ENCODE measurements around the gene MT1HL1.
"Not testable (repeated sequence)": the region's sequence is repeated elsewhere in the genome, so short reads cannot be mapped to it uniquely, and the experiment has no call there.

MT1HL1 gene

DNA sequence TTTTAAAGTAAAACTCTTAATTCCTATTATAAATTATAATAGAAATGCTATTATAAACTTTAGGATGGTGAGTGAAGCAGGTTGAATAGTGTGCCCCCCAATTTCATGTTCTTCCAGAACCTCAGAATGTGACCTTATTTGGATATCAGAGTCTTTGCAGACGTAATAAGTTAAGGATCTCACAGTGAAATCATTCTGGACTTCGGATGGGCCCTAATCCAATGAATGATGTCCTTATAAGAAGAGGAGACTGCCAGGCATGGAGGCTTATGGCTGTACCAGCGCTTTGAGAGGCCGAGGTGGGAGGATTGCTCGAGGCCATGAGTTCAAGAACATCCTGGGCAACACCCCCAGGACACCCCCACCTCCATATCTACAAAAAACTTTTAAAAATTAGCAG is 9.4 kb upstream of the MT1HL1 start:
- no peak for DNase-seq

DNA sequence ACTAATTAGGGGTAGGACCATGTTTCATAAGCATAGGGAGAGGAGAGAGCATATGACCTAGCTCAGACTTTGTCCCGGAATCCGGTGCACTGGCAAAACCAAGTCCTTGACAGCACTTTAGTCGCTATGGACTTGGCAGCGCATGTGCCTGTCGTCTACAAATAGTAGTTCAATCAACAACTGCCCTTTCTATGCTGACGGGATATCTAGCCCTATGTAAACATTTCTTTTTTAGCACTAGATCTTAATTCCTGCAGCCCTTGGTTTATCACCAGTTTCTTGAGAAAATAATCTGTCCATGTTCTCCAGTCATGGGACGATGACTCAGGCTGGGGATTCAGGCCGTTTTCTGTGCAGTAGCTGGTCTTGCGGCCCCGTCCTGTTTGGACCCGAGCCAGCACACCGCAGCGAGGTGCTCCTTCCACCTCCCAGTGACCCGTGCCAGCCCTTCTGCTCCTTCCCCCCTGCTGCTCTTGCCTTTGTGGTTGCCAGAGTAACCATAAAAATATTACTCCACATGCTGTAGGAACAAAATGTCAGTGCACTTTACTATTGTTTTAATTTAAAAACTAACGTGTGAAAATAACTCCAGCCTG is 8.6 kb upstream of the MT1HL1 start:
- no peak for DNase-seq

DNA sequence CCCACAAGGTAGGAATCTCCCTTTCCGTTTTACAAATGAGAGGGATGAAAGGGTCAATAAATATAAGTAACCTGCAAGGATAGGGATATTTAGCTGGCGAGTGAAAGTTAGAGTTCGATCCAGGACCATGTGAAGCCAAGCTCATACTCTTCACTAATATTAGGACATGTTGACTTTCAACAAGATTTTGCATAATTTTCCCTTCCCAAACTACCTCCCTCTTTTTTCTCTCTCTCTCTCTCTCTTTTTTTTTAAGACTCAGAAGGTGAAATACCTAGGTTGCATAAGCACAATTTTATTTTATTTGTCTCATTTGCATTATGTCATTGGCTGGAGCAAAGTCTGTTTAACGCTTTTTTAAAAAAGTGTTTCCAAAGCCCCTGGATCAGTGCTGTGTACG is 8.1 kb upstream of the MT1HL1 start:
- DNase-seq, result no peak

DNA sequence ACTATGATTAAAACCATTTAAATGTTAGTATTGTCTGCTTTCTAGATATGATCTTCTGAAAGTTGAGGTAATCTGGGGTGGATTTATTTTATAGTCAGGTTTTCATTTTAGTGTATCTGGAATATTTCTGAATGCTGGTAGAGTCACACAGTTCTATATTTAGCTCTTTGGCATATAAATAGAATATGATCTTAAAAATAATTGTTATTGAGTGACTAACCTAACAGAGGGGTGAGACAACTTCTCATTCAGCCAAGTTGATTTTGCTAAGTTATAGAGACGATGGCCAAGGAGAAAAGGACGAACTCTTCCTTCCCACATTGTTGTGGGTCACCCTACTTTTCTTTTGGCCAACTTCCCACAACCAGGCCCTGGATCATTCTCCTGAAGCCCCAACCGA is 7.2 kb upstream of the MT1HL1 start:
- DNase-seq, result no peak

DNA sequence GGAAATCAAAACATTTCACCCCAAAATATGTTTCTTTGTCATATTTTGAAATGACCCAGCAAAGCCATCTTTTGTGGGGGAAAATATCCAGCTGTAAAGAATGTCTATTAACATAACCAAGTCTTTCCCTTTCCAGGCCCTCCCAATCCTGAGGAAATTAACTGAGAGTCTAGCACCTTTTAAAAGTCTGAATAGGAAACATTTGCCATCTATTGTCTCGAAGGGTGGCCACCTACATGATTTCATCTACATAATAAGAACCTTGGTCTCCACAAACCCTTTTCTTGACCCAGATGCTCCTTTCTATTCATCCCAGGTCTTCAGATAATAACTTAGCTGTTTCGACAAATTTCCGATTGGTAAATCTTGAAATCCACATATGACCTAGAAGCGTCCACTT is 5.4 kb upstream of the MT1HL1 start:
- no peak for DNase-seq

DNA sequence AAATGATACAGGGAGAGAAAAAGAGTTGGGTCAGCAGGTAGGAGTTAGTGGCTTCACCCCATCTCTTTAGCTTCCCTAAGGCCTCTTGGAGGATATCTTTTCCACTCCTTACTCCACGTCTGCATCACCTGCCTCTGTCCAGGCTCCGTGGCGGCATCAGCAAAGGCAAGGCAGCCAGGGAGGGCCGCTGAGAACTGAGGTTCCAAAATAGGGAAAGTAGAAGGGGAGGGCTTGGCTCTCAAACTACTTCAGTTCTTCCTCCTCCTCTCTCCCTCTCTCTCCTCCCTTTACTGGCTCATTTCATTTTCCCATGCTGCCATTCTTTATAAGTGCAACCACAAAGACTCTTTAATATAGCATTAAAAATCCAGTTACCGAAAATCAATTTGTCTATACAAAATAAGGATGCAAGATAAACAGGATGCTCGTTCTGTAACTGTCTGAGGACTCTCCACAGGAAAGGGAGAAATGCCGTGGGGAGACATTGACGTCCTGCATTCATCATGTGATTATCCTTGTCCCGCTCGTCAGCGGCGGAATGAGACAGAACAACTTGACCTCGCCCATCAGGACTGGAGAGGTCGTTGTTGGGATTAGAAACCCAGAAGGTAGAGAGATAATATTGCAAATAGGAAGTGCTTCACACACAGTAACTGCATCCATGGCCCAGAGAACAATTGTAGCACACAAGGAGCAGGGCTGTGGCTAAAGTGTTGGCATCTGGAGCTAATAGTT is 3.1 kb upstream of the MT1HL1 start:
- no peak for DNase-seq

DNA sequence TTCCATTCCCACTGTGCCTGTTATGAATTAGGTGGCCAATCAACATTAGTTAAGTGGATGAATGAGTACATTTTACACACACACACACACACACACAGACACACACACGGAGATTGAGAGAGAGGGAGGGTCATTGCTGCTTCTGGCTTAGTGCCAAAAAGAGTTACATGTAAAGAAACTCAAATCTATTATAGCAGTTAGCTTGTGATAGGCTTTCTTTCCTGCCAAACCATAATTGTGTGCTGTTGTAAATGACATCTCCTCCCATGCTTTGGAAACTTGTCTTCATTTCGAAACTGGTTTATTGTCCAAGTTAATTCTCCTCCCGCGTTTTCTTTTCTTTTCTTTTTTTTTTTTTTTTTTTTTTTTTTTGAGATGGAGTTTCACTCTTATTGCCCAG is 1.4 kb upstream of the MT1HL1 start:
- no peak for DNase-seq

DNA sequence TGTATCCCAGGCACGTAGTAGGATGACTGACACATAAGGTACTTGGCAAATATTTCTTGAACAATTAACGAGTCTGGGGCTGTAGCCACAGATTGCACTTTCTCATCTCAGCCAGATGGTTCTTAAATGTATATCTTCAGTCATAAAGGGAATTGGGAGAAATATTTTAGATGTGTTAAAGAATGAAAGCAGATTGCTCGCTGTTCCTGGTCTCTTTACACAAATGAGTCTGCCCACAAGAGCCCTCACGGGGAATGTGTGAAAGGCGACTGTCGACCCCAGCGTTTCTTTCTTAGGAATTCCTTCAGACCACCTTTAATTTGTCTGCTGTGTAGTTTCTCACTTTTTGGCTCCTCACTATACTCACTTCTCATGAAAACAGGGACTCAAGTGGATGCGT is 725 bp downstream of the MT1HL1 start:
- DNase-seq, result no peak

DNA sequence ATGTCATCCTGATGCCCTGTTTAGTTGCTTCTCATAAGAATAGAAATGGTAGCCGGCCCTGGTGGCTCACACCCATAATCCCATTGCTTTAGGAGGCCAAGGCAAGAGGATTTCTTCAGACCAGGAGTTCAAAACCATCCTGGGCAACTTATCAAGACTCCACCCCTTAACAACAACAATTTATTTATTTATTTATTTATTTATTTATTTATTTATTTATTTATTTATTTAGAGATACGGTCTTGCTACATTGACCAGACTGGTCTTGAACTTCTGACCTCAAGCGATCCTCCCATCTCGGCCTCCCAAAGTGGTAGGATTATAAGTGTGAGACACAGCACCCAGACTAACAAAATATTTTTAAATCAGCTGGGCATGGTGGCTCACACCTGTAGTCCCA is 4.0 kb downstream of the MT1HL1 start:
- DNase-seq, result no peak

DNA sequence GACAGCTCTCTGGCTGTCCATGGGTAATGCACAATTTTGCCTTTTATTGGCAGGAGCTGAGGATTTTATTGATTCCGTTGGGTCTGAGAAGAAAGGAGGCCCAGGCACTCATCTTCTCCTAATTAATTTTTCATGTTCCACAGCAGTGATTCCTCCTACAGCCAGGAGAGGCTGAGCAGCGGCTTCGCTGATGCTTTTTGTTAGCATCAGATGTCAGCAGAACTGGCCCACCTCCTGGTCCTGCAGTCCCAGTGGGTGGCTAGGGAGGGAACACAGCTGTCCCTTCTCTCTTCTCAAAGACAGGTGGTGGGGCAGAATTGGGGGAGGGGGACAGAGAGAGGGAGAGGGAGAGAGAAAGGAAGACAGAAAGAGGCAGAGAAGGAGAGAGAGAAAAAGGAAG is 5.7 kb downstream of the MT1HL1 start:
- DNase-seq, result no peak

DNA sequence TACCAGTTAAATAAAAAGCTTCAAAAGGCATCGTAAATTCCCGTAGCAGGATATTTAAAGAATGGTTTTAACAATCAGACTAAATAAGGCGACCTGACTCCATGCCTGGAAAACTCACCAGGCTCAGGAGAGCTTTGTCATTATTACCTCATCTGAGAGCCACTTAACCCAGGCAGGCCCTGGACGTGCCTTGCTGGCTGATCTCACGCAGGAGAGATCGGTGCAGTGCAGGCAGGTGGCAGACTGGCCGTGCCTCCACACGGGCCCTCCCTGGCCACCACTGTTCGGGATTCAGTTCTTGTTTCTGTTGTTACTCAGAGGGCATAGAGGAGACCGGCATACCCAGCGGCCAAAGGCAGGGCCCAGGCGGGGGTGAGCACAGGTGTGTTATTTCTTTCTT is 6.4 kb downstream of the MT1HL1 start:
- DNase-seq, result no peak

DNA sequence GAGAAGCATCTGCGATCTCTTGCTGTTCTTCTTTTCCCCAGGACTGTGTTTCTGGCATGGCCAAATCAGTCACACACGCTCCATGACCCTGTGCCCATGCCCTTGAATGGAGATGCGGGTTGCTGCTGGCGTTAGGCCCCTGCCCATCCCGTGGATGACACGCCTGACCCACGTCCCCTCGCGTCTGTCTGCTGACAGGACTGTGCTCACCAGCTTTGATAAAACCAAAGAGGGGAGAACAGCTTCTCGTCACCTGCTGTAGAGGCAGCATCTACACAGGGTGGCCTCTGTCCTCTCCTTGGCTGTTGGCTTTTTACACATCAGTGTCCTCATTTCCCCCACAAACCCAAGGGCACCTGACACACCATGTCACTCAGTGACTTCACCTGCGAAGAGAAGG is 6.9 kb downstream of the MT1HL1 start:
- DNase-seq, result no peak

DNA sequence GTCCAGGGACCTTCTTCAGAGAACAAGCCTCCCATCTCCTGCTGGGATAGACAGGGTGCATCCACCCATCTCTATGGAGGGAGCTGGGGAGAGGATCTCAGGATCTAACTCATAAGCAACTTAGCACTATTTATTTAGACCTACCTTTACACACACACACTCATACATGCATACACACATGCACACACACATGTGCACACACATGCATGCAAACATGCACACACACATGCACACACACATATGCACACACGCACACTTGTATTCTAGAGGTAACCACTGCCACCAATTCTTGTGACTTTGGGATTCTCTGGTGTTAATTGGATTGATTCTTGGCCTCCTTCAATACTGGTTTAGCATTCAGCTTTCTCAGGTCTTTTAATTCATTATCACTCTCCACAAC is 9.8 kb downstream of the MT1HL1 start:
- DNase-seq, result no peak

DNA sequence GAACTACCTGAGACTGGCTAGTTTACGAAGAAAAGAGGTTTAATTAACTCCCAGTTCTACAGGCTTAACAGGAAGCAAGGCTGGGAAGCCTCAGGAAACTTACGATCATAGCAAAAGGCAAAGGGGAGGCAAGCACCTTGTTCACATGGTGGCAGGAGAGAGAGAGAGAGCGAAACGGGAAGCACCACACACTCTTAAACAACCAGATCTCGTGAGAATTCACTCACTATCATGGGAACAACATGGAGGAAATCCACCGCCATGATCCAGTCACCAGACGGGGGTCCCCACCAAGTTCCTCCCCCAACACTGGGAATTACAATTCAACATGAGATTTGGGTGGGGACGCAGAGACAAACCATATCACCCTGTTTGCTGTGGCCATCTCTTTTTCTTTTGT is 11.8 kb downstream of the MT1HL1 start:
- no peak for DNase-seq

DNA sequence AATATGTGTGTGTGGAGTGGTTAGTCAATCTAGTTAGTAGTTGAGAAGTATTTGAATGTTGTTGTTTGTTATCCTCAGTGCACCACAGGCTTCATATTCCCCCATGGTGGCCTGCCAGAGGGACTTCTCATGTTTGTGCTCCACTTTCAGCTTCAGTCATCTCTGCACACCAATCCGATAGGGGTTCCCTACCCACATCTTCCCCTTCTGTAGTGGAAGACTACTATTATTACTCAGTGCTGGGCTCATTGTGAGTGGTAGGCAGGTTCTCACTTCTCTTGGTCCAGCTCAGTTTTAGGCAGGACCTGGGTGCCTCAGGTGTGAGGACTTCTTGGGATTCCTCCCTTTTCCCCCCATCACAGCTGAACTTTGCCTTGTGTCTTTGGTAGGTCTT is 14.2 kb downstream of the MT1HL1 start:
- no peak for DNase-seq

DNA sequence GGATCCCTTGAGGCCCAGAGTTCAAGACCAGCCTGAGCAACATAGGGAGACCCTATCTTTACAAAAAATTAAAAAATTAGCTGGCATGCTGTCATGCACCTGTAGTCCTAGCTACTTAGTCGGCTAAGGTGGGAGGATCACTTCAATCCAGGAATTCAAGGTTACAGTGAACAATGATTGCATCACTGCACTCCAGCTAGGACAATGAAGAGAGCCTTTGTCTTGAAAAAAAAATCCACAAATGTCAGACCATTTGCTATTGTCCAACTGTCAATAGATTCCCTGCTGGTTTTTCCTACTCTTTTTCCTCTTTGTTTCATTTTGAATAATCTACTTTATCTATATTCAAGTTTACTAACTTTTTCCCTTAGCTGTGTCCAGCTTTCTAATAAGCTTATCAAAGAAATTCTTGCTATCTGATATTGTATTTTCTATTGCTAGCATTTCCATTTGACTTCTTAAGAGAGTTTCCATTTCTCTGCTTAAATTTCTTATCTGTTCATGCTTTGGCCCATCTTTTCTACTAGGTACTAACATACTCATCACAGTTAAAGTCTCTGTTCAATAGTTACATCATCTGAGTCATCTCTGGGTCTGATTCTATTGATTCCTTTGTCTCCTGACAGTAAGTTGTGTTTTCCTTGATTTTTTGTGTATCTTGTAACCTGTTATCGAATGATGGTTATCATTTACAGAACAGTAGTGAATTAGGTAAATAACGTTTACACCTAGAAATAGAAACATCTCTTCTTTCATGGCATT is 14.8 kb downstream of the MT1HL1 start:
- no peak for DNase-seq

DNA sequence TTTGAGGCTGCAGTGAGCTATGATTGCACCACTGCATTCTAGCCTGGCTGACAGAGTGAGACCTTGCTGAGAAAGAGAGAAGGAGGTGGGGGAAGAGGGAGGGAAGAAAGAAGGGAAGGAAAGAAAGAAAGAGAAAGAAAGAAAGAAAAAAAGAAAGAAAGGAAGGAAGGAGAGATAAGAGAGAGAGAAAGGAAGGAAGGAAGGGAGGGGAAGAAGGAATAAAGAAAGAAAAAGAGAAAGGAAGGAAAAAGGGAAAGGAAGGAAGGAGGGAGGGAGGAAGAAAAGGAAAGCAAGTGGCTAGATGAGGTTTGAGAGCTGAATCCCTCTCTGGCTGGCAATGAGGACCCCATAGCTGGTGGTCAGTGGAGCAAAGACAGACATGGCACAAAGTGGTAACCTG is 20.4 kb downstream of the MT1HL1 start:
- no peak for DNase-seq

DNA sequence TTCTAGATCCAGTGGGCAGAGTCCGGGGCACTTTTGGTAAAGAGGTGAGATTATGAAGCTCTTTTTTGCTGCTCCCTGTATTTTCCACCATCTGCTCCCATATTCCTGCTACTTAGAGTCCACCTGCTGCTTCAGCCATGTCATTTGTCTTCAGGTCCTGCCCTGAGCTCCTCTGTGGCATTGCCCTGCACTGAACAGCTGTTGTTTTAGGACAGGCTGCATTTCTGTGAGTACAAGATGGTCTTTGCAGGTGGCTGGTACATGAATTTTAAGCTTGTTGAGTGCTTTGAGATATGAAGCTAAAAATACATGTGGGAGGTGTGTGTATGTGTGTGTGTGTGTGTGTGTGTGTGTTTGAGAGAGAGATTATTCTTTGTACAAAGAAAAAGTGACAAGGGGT is 21.9 kb downstream of the MT1HL1 start:
- DNase-seq, result no peak

DNA sequence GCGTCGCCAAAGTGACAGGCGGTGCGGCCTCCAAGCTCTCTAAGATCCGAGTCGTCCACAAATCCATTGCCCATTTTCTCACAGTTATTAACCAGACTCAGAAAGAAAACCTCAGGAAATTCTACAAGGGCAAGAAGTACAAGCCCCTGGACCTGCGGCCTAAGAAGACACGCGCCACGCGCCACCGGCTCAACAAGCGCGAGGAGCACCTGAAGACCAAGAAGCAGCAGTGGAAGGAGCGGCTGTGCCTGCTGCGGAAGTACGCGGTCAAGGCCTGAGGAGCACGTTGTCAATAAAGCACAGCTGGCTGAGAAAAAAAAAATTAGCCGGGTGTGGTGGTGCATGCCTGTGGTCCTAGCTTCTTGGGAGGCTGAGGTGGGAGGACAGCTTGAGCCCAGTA is 22.8 kb downstream of the MT1HL1 start:
- not testable (repeated sequence) for DNase-seq

DNA sequence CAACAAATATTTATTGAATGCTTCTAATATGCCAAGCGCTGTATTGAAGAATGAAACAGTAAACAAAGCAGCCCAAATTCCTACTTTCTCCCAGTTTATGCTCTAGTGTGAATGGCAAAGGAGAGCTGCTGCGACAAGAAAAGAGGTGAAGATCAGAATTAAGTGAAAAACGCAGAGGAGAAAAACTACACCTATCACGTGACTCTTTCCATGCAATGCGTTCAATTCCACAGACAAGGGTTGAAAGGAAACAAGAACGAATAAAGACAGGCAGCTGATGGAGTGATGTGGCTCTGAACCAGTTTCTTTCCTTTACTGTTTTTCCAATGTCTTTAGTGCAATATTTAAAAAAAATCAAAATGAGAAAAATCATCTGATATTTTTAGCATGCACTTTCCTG is 23.6 kb downstream of the MT1HL1 start:
- no peak for DNase-seq

DNA sequence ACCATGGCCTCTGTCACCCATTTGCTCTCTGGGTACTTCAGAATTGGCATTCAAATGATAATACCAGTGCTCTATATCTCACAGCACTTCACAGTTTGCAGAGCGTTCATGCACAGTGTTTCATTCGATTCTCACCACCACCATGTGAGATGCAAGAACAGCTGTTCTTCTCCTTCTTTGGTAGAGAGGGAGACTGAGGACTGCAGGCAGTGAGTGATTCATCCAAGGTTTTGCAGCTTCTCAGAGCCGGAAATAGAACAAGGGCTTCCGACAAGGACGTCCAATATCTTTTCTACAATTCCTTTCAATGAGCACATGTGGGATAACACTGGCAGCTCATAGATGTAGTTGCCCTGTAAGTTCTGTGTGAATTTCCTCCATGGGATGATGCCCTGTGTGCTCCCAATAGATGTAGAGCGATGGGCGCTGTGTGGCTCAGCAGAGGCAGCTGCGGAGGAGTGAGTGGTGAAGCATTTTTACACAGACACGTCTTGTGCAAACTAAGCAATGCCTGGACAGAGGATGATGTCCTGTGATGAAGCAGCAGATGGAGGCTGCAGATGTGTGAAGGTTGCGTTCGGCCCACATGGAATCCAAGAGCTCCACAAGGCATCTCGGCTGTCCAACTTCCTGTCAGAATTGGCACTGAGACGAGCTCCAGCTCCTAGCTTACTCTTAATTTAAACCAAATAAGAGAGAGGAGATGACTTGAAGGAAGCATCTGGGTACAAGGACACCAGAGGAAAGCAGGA is 24.9 kb downstream of the MT1HL1 start:
- DNase-seq, result no peak

DNA sequence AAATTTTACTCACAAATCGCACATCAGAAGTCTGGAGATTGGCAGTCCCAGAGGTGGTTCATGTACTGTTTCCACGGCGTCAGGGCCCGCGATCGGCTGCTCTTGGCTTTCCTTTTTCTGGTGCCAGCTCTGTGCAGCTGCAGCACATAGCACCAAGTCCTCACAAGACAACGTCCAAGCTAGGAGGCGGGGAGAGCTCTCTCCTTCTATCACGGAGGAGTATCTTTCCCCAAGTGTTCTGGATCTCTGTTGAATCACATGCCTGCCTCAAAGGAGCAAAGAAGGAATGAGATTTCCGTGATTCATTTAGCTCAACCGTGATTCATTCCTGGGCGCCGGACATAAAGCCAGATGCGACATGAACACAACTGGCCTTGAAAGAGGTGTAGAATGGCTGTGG is 25.5 kb downstream of the MT1HL1 start:
- DNase-seq, result no peak

DNA sequence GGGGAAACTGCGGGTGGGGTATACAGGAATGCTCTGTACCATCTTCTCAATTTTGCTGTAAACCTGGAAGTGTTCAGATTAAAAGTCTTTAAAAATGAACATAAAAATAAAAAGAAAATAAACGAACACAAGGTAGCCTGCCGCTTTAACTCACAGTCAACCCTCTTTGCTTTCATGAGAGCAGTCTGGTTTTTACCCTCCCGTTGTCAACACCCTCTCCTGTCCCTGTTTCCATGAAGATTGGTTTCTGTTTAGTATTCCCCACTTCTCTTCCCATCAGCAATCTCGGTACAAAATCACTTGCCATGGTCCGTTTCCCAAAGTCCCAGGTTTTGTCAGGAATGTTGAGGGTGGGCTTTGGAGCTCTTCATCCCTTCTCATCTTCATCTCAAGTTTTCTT is 28.8 kb downstream of the MT1HL1 start:
- no peak for DNase-seq

DNA sequence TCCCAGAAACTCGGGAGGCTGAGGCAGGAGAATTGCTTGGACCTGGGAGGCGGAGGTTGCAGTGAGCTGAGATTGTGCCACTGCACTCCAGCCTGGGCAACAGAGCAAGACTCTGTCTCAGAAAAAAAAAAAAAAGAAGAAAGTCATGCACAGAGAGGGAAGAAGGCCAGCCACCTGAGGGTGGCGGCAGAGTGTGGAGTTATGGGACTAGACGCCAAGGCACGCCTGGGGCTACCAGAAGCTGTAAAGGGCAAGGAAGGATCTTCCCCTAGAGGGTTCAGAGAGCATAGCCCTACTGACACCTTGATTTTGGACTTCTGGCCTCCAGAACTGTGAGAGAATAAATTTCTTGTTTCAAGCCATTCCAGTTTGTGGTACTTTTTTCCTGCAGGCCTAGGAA is 30.2 kb downstream of the MT1HL1 start:
- DNase-seq, result not testable (repeated sequence)

All from NCI-H1417 treated with DMSO at 0.1 percent for 48 hours (cell line).